Ovary (tissue), 3 donors: ENCODE measurements around the gene FRMD4A.

Source experiments
- EP300 ChIP-seq: sonication (generic); formaldehyde crosslinking; IDR thresholded peaks from one replicate; pipeline ENCODE4 v1.6.1; 2017; ENCODE audit warnings: antibody characterized with exemption
- TF ChIP-seq, protein P1 (sequence below), 3 donors: fragments of 450-650 bp in 2 of 3; fragments of 200-600 bp in 1 of 3; IDR thresholded peaks; one replicate each; pipeline versions ENCODE4 v1.5.1 to v1.8.0; 2016 to 2022; ENCODE audit warnings: antibody characterized with exemption in 3 of 3, mild to moderate bottlenecking in 1 of 3
- donor health status: DM: no; HTN: no; CAD: no.

DNA sequence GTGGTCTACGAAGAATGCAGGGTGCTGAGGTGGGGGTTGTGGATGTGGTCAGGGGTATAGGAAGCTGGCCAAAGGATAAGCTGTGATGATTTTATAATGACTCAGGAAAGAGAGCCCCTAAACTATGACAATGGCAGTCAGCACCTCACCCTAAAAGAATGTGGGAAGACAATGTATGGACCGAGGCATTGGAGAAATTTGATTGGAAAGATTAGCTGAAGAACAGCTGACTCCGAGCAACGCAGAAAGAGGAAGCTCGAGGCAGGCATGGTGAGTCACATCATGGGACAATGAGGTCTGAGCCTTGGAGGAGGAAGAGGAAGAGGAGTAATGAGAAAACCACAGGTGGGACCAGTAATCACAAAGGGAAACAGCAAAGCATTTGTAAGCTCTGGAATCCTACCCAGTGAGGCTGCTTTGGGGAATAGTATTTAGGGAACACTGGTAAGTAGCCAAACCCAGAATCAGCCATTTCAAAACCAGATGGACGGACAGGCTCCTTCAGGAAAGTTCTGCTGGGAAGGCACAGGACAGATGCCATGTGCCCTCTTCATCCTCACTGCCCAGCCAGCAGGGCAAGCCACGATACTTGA, 448.5 kb downstream of the FRMD4A start:
- TF ChIP-seq, protein P1, sequence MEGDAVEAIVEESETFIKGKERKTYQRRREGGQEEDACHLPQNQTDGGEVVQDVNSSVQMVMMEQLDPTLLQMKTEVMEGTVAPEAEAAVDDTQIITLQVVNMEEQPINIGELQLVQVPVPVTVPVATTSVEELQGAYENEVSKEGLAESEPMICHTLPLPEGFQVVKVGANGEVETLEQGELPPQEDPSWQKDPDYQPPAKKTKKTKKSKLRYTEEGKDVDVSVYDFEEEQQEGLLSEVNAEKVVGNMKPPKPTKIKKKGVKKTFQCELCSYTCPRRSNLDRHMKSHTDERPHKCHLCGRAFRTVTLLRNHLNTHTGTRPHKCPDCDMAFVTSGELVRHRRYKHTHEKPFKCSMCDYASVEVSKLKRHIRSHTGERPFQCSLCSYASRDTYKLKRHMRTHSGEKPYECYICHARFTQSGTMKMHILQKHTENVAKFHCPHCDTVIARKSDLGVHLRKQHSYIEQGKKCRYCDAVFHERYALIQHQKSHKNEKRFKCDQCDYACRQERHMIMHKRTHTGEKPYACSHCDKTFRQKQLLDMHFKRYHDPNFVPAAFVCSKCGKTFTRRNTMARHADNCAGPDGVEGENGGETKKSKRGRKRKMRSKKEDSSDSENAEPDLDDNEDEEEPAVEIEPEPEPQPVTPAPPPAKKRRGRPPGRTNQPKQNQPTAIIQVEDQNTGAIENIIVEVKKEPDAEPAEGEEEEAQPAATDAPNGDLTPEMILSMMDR (IDR thresholded peaks at IDR 0.05) = no peak
- no peak for TF ChIP-seq EP300
